Gastrocnemius medialis (tissue), 4 donors: Measurements from ENCODE around the gene SLC30A4. TPM values are rescaled to one million over a fixed set of nuclear protein-coding genes. Genes with fewer than 3 reads are reported as not detected.
"Not testable (repeated sequence)": the region's sequence is repeated elsewhere in the genome, so short reads cannot be mapped to it uniquely, and the experiment has no call there.

ENCODE experiments used
- ATAC-seq, 2 donors: fragments of 150-250 bp; one replicate each; pipeline ENCODE4 v1.9.1; 2016
- DNase-seq, 2 donors: peaks; one replicate each; pipeline ENCODE4 v3.0.0-alpha.2; 2019
- H3K27ac ChIP-seq, 4 donors: fragments of 200-600 bp; sonication (generic); 1 replicate in 1 of 4; 2 replicates in 3 of 4; pipeline ENCODE4 v1.5.1; 2016 to 2018; ENCODE audit warnings: mild to moderate bottlenecking in 2 of 4, moderate library complexity in 1 of 4
- H3K27me3 ChIP-seq, 3 donors: fragments of 200-600 bp; sonication (generic) in 2 of 3; 1 replicate in 1 of 3; 2 replicates in 2 of 3; pipeline versions ENCODE4 v1.5.1 to v1.6.0; 2016 to 2019; ENCODE audit warnings: mild to moderate bottlenecking in 1 of 3, moderate library complexity in 1 of 3
- H3K36me3 ChIP-seq, 2 donors: fragments of 200-600 bp; sonication (generic) in 1 of 2; one replicate each; pipeline ENCODE4 v1.5.1; 2017 to 2018
- H3K4me1 ChIP-seq, 2 donors: fragments of 200-600 bp; sonication (generic) in 1 of 2; one replicate each; pipeline ENCODE4 v1.5.1; 2016 to 2017; ENCODE audit warnings: mild to moderate bottlenecking in 2 of 2
- H3K4me3 ChIP-seq, 4 donors: fragments of 200-600 bp; sonication (generic) in 3 of 4; 1 replicate in 1 of 4; 2 replicates in 3 of 4; pipeline ENCODE4 v1.5.1; 2016 to 2019; ENCODE audit warnings: mild to moderate bottlenecking in 2 of 4
- H3K9me3 ChIP-seq, 3 donors: fragments of 200-600 bp; sonication (generic) in 2 of 3; 1 replicate in 1 of 3; 2 replicates in 2 of 3; pipeline ENCODE4 v1.5.1; 2016 to 2019
- POLR2A ChIP-seq, 2 donors: fragments of 450-650 bp; IDR thresholded peaks; one replicate each; pipeline ENCODE4 v1.6.1; 2017; ENCODE audit warnings: antibody characterized with exemption in 2 of 2, mild to moderate bottlenecking in 2 of 2, moderate library complexity in 2 of 2
- in situ Hi-C, 4 donors: fragments of 200-750 bp; cut with MboI; loops; one replicate each; pipeline versions ENCODE4 v1.15.0 to v1.8.0; 2017; ENCODE audit warnings: low sequenced_read_pairs in 4 of 4
- intact Hi-C: fragments of 100-400 bp; cut with DNase I; formaldehyde crosslinking; loops from one replicate; pipeline ENCODE4 v1.15.1; 2023; ENCODE audit warnings: low total_unique reads
- total RNA-seq, 4 donors: library from RNA; depleted of rRNA; stranded (reverse); fragments of >200 nt; gene quantifications; one replicate each; pipeline versions ENCODE4 v1.1.0 to v1.2.3, GENCODE V29; 2016
- TF ChIP-seq, protein P1 (sequence below), 5 experiments: fragments of 450-650 bp in 3 of 5; fragments of 200-600 bp in 2 of 5; sonication (generic) in 2 of 5; IDR thresholded peaks in 4 of 5; conservative IDR thresholded peaks in 1 of 5; 1 replicate in 4 of 5; 2 replicates in 1 of 5; pipeline ENCODE4 v1.5.1; 2016 to 2019; ENCODE audit warnings: antibody characterized with exemption in 5 of 5, mild to moderate bottlenecking in 3 of 5, moderate library complexity in 3 of 5

Gene SLC30A4
- total RNA-seq, 4 donors from 2014 or later = 1.4 to 2.3 (median 1.7) TPM

DNA sequence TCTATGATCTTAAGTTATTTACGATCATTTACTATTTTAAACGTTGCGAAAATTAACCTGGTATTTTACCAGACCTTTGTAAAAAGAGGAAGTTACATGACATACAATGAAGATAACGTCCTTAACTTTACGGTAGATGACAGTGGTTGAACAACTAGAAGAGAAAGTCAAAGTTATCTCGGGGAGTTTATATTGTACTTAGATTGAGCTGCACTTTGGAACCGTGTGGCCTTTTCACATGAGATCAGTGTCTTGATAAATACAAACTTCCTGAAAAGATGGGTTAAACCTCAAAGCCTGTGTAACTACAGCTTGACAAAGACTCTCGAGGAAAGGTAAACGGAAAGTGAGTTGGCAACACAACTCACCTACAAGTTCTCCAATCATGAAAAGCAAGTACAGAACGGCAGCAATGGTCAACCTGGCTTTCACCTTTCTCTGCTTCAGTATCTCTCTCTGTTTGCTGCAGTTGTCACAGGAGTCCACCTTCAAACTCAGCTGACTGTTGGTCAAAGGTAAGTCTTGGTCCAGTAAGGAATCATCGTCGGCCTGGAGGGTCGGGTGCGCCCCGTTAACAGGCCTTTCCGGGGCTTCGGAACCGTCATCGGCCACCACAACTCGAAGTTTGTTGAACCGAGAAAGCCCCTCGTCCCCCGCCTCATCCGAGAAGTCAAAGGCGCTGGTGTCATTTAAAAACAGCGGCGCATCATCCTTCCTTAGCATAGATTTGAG lies 793 bp downstream of the SLC30A4 start:
- peak in 1 of 2 donors; percentile 23 for ATAC-seq
- intact Hi-C loops (loop anchor here (1.0 kb wide), 2 partner anchors 66 to 93 kb away; partner anchors contain the start of gene BLOC1S6), in situ Hi-C loops (loop anchor here in 1 of 4 donors (10.0 kb wide), 1 partner anchor 93 kb away; no protein-coding TSS in a partner anchor)
- H3K4me1 ChIP-seq = peaks cover 14 to 17% of the 10 kb centered on the region in 2 donors
- H3K27me3 ChIP-seq = no peaks in the 10 kb centered on the region
- no peaks in the 10 kb centered on the region for H3K36me3 ChIP-seq
- peak overlapping the region; percentile 69 to 86 (median 78) for H3K4me3 ChIP-seq
- peak overlapping the region; percentile 78 to 81 (median 80) for H3K27ac ChIP-seq
- no peaks in the 10 kb centered on the region for H3K9me3 ChIP-seq
- no peak for DNase-seq
- TF ChIP-seq POLR2A (IDR thresholded peaks at IDR 0.05) = no peak
- TF ChIP-seq, protein P1, sequence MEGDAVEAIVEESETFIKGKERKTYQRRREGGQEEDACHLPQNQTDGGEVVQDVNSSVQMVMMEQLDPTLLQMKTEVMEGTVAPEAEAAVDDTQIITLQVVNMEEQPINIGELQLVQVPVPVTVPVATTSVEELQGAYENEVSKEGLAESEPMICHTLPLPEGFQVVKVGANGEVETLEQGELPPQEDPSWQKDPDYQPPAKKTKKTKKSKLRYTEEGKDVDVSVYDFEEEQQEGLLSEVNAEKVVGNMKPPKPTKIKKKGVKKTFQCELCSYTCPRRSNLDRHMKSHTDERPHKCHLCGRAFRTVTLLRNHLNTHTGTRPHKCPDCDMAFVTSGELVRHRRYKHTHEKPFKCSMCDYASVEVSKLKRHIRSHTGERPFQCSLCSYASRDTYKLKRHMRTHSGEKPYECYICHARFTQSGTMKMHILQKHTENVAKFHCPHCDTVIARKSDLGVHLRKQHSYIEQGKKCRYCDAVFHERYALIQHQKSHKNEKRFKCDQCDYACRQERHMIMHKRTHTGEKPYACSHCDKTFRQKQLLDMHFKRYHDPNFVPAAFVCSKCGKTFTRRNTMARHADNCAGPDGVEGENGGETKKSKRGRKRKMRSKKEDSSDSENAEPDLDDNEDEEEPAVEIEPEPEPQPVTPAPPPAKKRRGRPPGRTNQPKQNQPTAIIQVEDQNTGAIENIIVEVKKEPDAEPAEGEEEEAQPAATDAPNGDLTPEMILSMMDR (IDR thresholded peaks at IDR 0.05 in 4 of 5, conservative IDR thresholded peaks at IDR 0.05 in 1 of 5) = no peak

DNA sequence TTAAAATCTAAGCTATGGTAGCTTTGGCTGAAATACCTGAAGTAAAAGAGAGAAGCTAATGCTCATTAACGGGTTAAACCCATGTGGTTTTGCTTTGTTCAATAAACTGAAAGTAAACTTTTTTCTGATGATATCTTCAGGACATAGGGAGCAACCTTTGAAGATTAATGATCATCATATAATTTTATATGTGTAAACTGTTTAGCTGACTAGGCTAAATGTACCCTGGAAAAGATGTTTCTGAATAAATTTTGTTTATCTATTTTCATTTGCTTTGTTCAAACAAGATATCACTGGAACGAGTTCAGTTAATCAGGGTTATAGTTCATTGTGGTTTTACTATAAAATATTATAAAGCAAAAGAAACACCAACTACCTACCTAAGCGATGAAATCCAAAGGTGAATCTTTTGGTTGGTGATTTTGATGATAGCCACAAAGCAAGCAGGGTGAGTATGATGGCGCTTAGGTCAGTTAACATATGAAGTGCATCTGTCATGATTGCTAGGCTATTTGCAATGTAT lies 11.7 kb downstream of the SLC30A4 start:
- DNase-seq (no peak), ATAC-seq (no peak)
- intact Hi-C loops = no loop called here
- no peak overlapping the region for H3K4me3 ChIP-seq
- no peaks in the 10 kb centered on the region for H3K4me1 ChIP-seq
- no peaks in the 10 kb centered on the region for H3K9me3 ChIP-seq
- H3K36me3 ChIP-seq = peaks cover 0 to 27% of the 10 kb centered on the region in 2 donors
- no peak overlapping the region for H3K27ac ChIP-seq
- in situ Hi-C loops = no loop called here
- no peak for TF ChIP-seq POLR2A (IDR thresholded peaks at IDR 0.05)
- TF ChIP-seq, protein P1 (IDR thresholded peaks at IDR 0.05 in 4 of 5, conservative IDR thresholded peaks at IDR 0.05 in 1 of 5) = no peak
- H3K27me3 ChIP-seq = no peaks in the 10 kb centered on the region

DNA sequence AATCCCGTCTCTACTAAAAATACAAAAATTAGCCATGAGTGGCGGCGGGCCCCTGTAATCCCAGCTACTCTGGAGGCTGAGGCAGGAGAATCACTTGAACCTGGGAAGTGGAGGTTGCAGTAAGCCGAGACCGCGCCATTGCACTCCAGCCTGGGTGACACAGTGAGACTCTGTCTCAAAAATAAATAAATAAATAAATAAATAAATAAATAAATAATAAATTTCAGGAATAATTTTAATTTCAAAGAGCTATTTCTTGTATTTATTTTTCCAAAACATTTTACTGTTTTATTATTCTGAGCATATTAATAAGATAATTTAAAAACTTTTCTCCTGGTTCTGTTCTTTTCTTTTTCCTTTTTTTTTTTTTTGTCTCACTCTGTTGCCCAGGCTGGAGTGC lies 15.4 kb downstream of the SLC30A4 start:
- in situ Hi-C loops = loop anchor here in 1 of 4 donors (10.0 kb wide), 1 partner anchor 58 kb away; no protein-coding TSS in a partner anchor
- H3K36me3 ChIP-seq = peaks cover 0 to 27% of the 10 kb centered on the region in 2 donors
- H3K27ac ChIP-seq, intact Hi-C loops, DNase-seq, H3K4me1 ChIP-seq, H3K9me3 ChIP-seq, ATAC-seq, H3K4me3 ChIP-seq, H3K27me3 ChIP-seq: not testable (repeated sequence)

DNA sequence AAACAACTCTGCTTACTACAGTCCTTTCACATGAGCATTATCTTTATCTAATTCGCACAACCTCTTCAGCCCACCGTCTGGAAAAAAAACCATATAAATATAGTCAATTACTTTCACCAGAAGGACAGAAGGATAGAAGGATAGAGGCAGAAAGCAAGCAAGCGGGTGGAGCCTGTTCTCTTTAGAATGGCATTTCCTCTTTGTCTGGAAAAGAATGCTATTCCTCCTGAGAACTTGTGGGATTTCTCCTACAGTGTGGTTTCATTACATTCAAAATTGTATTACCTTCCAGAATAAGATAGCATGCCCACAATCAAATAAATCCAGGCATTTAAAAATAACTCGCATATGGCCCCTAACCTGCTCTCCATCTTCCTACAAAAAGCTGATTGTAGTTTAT lies 23.1 kb downstream of the SLC30A4 start:
- Histone ChIP-seq H3K36me3 (no peaks in the 10 kb centered on the region), H3K27ac (no peak overlapping the region), H3K4me3 (no peak overlapping the region), H3K27me3 (no peaks in the 10 kb centered on the region), H3K9me3 (no peaks in the 10 kb centered on the region), H3K4me1 (no peaks in the 10 kb centered on the region)
- in situ Hi-C loops = no loop called here
- intact Hi-C loops = no loop called here
- DNase-seq (no peak), ATAC-seq (no peak)
- TF ChIP-seq, protein P1 (IDR thresholded peaks at IDR 0.05 in 4 of 5, conservative IDR thresholded peaks at IDR 0.05 in 1 of 5) = no peak
- no peak for TF ChIP-seq POLR2A (IDR thresholded peaks at IDR 0.05)

DNA sequence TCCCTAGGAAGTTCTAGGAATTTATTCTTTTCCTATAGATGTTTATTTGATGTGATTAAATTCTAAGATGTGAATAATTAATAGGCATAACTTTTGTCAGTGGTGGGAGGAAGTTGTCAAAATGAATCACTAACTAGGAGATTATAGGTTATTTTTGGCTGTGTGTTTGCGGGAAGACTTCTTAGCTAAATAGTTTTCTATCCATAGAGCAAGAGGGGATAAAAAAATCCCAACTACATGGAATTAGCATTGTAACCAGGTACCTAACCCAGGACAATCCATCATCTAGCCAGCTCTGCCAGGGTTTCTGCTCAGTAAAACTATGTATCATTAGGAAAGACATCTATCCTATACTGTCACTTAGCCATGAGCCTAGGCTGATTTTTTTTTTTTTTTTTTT lies 23.9 kb downstream of the SLC30A4 start:
- no peak overlapping the region for H3K4me3 ChIP-seq
- H3K27ac ChIP-seq = no peak overlapping the region
- H3K27me3 ChIP-seq = no peaks in the 10 kb centered on the region
- no peaks in the 10 kb centered on the region for H3K4me1 ChIP-seq
- no peaks in the 10 kb centered on the region for H3K36me3 ChIP-seq
- DNase-seq (no peak), ATAC-seq (no peak)
- in situ Hi-C loops = no loop called here
- intact Hi-C loops = no loop called here
- no peaks in the 10 kb centered on the region for H3K9me3 ChIP-seq
- no peak for TF ChIP-seq POLR2A (IDR thresholded peaks at IDR 0.05)
- TF ChIP-seq, protein P1 (IDR thresholded peaks at IDR 0.05 in 4 of 5, conservative IDR thresholded peaks at IDR 0.05 in 1 of 5) = no peak
